ENCODE measurements around the gene POU6F2.

The POU6F2 gene

GRCh38 chr7:39186131-39186530 lies 208.4 kb downstream of the POU6F2 start:
- Histone ChIP-seq H3K4ac (ENCODE audit: low read length) (no peak overlapping the region), H4K8ac (ENCODE audit: low read depth, low read length) (no peak overlapping the region), H3K18ac (ENCODE audit: low read length) (no peak overlapping the region), H3K4me3 (ENCODE audit: low read length in 2 of 2) (no peak overlapping the region), H2BK15ac (ENCODE audit: low read length) (no peak overlapping the region), H3K23ac (ENCODE audit: low read depth, low read length, poor library complexity) (no peak overlapping the region), H4K91ac (ENCODE audit: low read depth, low read length, poor library complexity) (no peak overlapping the region), H3K4me1 (ENCODE audit: control insufficient read depth in 2 of 2, insufficient read depth in 1 of 2, low read depth in 1 of 2, low read length in 2 of 2) (no peaks in the 10 kb centered on the region), H2AK5ac (ENCODE audit: low read depth, low read length) (no peak overlapping the region), H2BK120ac (ENCODE audit: low read depth, low read length) (no peak overlapping the region), H3K27me3 (ENCODE audit: control insufficient read depth in 3 of 3, insufficient read depth in 3 of 3, low read depth in 1 of 3, low read length in 3 of 3) (no peaks in the 10 kb centered on the region), H2BK5ac (ENCODE audit: low read length) (no peak overlapping the region), H3K9me3 (replicated peaks in 1 of 2; ENCODE audit: control insufficient read depth in 2 of 2, insufficient read depth in 1 of 2, low read depth in 1 of 2, low read length in 2 of 2) (peaks cover 0 to 2% of the 10 kb centered on the region in 2 donors), H3K14ac (ENCODE audit: low read length) (no peak overlapping the region), H3K27ac (replicated peaks; ENCODE audit: low read length) (no peak overlapping the region), H3K79me1 (ENCODE audit: low read depth, low read length) (no peaks in the 10 kb centered on the region), H3K36me3 (replicated peaks in 1 of 2; ENCODE audit: control insufficient read depth in 2 of 2, insufficient read depth in 2 of 2, low read length in 2 of 2) (no peaks in the 10 kb centered on the region), H3K9ac (ENCODE audit: low read depth, low read length, poor library complexity) (no peak overlapping the region), H2BK12ac (ENCODE audit: low read length) (no peak overlapping the region), H2AFZ (ENCODE audit: low read length) (no peak overlapping the region), H3K4me2 (ENCODE audit: insufficient read depth, low read length, poor library complexity, severe bottlenecking) (no peak overlapping the region)
- WGBS, 2 donors (ENCODE audit: extremely low coverage in 2 of 2, insufficient read length in 2 of 2, insufficient replicate concordance in 1 of 2), result no CpG with 5 or more reads among the region's 2 CpGs
- DNase-seq (ENCODE audit: low spot score), result no peak

- no peaks in the 10 kb centered on the region for H3K4me1 ChIP-seq (ENCODE audit: control insufficient read depth in 2 of 2, insufficient read depth in 1 of 2, low read depth in 1 of 2, low read length in 2 of 2)
- H2BK12ac ChIP-seq (ENCODE audit: low read length), result no peak overlapping the region
- H4K8ac ChIP-seq (ENCODE audit: low read depth, low read length), result no peak overlapping the region
- H3K27me3 ChIP-seq (ENCODE audit: control insufficient read depth in 3 of 3, insufficient read depth in 3 of 3, low read depth in 1 of 3, low read length in 3 of 3), result no peaks in the 10 kb centered on the region
- no peak overlapping the region for H3K18ac ChIP-seq (ENCODE audit: low read length)
- H3K23ac ChIP-seq (ENCODE audit: low read depth, low read length, poor library complexity), result no peak overlapping the region
- no peak for DNase-seq (ENCODE audit: low spot score)
- no peak overlapping the region for H2BK15ac ChIP-seq (ENCODE audit: low read length)
- no peak overlapping the region for H3K9ac ChIP-seq (ENCODE audit: low read depth, low read length, poor library complexity)
- H3K27ac ChIP-seq (replicated peaks; ENCODE audit: low read length), result no peak overlapping the region
- no peak overlapping the region for H2BK120ac ChIP-seq (ENCODE audit: low read depth, low read length)
- H2AFZ ChIP-seq (ENCODE audit: low read length), result no peak overlapping the region
- no peak overlapping the region for H3K4me3 ChIP-seq (ENCODE audit: low read length in 2 of 2)
- H3K79me1 ChIP-seq (ENCODE audit: low read depth, low read length), result no peaks in the 10 kb centered on the region
- H4K91ac ChIP-seq (ENCODE audit: low read depth, low read length, poor library complexity), result no peak overlapping the region
- no peak overlapping the region for H3K4me2 ChIP-seq (ENCODE audit: insufficient read depth, low read length, poor library complexity, severe bottlenecking)
- no peak overlapping the region for H2AK5ac ChIP-seq (ENCODE audit: low read depth, low read length)
- H3K4ac ChIP-seq (ENCODE audit: low read length), result no peak overlapping the region
- no CpG with 5 or more reads among the region's 4 CpGs for WGBS, 2 donors (ENCODE audit: extremely low coverage in 2 of 2, insufficient read length in 2 of 2, insufficient replicate concordance in 1 of 2)
- peaks cover 0 to 2% of the 10 kb centered on the region in 2 donors for H3K9me3 ChIP-seq (replicated peaks in 1 of 2; ENCODE audit: control insufficient read depth in 2 of 2, insufficient read depth in 1 of 2, low read depth in 1 of 2, low read length in 2 of 2)
- no peak overlapping the region for H2BK5ac ChIP-seq (ENCODE audit: low read length)
- no peaks in the 10 kb centered on the region for H3K36me3 ChIP-seq (replicated peaks in 1 of 2; ENCODE audit: control insufficient read depth in 2 of 2, insufficient read depth in 2 of 2, low read length in 2 of 2)
- H3K14ac ChIP-seq (ENCODE audit: low read length), result no peak overlapping the region
Measured at GRCh38 chr7:39186671-39187070, 209.0 kb downstream of the POU6F2 start.

GRCh38 chr7:39187130-39187529 lies 209.4 kb downstream of the POU6F2 start:
- H3K4me3 ChIP-seq (ENCODE audit: low read length in 2 of 2), result no peak overlapping the region
- no peak overlapping the region for H2BK15ac ChIP-seq (ENCODE audit: low read length)
- no peak overlapping the region for H4K8ac ChIP-seq (ENCODE audit: low read depth, low read length)
- peaks cover 0 to 2% of the 10 kb centered on the region in 2 donors for H3K9me3 ChIP-seq (replicated peaks in 1 of 2; ENCODE audit: control insufficient read depth in 2 of 2, insufficient read depth in 1 of 2, low read depth in 1 of 2, low read length in 2 of 2)
- no peak overlapping the region for H3K27ac ChIP-seq (replicated peaks; ENCODE audit: low read length)
- no peak overlapping the region for H2AFZ ChIP-seq (ENCODE audit: low read length)
- H2BK120ac ChIP-seq (ENCODE audit: low read depth, low read length), result no peak overlapping the region
- no CpG with 5 or more reads among the region's 4 CpGs for WGBS, 2 donors (ENCODE audit: extremely low coverage in 2 of 2, insufficient read length in 2 of 2, insufficient replicate concordance in 1 of 2)
- no peaks in the 10 kb centered on the region for H3K36me3 ChIP-seq (replicated peaks in 1 of 2; ENCODE audit: control insufficient read depth in 2 of 2, insufficient read depth in 2 of 2, low read length in 2 of 2)
- no peak overlapping the region for H3K4ac ChIP-seq (ENCODE audit: low read length)
- H3K4me2 ChIP-seq (ENCODE audit: insufficient read depth, low read length, poor library complexity, severe bottlenecking), result no peak overlapping the region
- no peaks in the 10 kb centered on the region for H3K27me3 ChIP-seq (ENCODE audit: control insufficient read depth in 3 of 3, insufficient read depth in 3 of 3, low read depth in 1 of 3, low read length in 3 of 3)
- H2AK5ac ChIP-seq (ENCODE audit: low read depth, low read length), result no peak overlapping the region
- H3K23ac ChIP-seq (ENCODE audit: low read depth, low read length, poor library complexity), result no peak overlapping the region
- H3K14ac ChIP-seq (ENCODE audit: low read length), result no peak overlapping the region
- H4K91ac ChIP-seq (ENCODE audit: low read depth, low read length, poor library complexity), result no peak overlapping the region
- H3K9ac ChIP-seq (ENCODE audit: low read depth, low read length, poor library complexity), result no peak overlapping the region
- DNase-seq (ENCODE audit: low spot score), result no peak
- H3K4me1 ChIP-seq (ENCODE audit: control insufficient read depth in 2 of 2, insufficient read depth in 1 of 2, low read depth in 1 of 2, low read length in 2 of 2), result no peaks in the 10 kb centered on the region
- H3K18ac ChIP-seq (ENCODE audit: low read length), result no peak overlapping the region
- H2BK12ac ChIP-seq (ENCODE audit: low read length), result no peak overlapping the region
- no peak overlapping the region for H2BK5ac ChIP-seq (ENCODE audit: low read length)
- no peaks in the 10 kb centered on the region for H3K79me1 ChIP-seq (ENCODE audit: low read depth, low read length)

GRCh38 chr7:39192476-39192875 lies 214.8 kb downstream of the POU6F2 start:
- H2AFZ ChIP-seq (ENCODE audit: low read length), result no peak overlapping the region
- no peaks in the 10 kb centered on the region for H3K79me1 ChIP-seq (ENCODE audit: low read depth, low read length)
- H3K27me3 ChIP-seq (ENCODE audit: control insufficient read depth in 3 of 3, insufficient read depth in 3 of 3, low read depth in 1 of 3, low read length in 3 of 3), result no peaks in the 10 kb centered on the region
- H3K27ac ChIP-seq (replicated peaks; ENCODE audit: low read length), result no peak overlapping the region
- H3K4me3 ChIP-seq (ENCODE audit: low read length in 2 of 2), result no peak overlapping the region
- no peak overlapping the region for H3K4me2 ChIP-seq (ENCODE audit: insufficient read depth, low read length, poor library complexity, severe bottlenecking)
- no peak overlapping the region for H2BK120ac ChIP-seq (ENCODE audit: low read depth, low read length)
- no peaks in the 10 kb centered on the region for H3K36me3 ChIP-seq (replicated peaks in 1 of 2; ENCODE audit: control insufficient read depth in 2 of 2, insufficient read depth in 2 of 2, low read length in 2 of 2)
- no peak overlapping the region for H2BK5ac ChIP-seq (ENCODE audit: low read length)
- no peak overlapping the region for H3K4ac ChIP-seq (ENCODE audit: low read length)
- no peak overlapping the region for H3K18ac ChIP-seq (ENCODE audit: low read length)
- H2AK5ac ChIP-seq (ENCODE audit: low read depth, low read length), result no peak overlapping the region
- H3K9me3 ChIP-seq (replicated peaks in 1 of 2; ENCODE audit: control insufficient read depth in 2 of 2, insufficient read depth in 1 of 2, low read depth in 1 of 2, low read length in 2 of 2), result no peaks in the 10 kb centered on the region
- no peaks in the 10 kb centered on the region for H3K4me1 ChIP-seq (ENCODE audit: control insufficient read depth in 2 of 2, insufficient read depth in 1 of 2, low read depth in 1 of 2, low read length in 2 of 2)
- WGBS, 2 donors (ENCODE audit: extremely low coverage in 2 of 2, insufficient read length in 2 of 2, insufficient replicate concordance in 1 of 2), result no CpG with 5 or more reads among the region's 1 CpG
- H4K91ac ChIP-seq (ENCODE audit: low read depth, low read length, poor library complexity), result no peak overlapping the region
- H3K23ac ChIP-seq (ENCODE audit: low read depth, low read length, poor library complexity), result no peak overlapping the region
- no peak for DNase-seq (ENCODE audit: low spot score)
- H3K9ac ChIP-seq (ENCODE audit: low read depth, low read length, poor library complexity), result no peak overlapping the region
- H3K14ac ChIP-seq (ENCODE audit: low read length), result no peak overlapping the region
- H4K8ac ChIP-seq (ENCODE audit: low read depth, low read length), result no peak overlapping the region
- H2BK12ac ChIP-seq (ENCODE audit: low read length), result no peak overlapping the region
- no peak overlapping the region for H2BK15ac ChIP-seq (ENCODE audit: low read length)

Data from neuronal stem cell (in vitro differentiated cells).